A549 (cell line): ENCODE measurements around the gene HOATZ. TPM values are rescaled to one million over a fixed set of nuclear protein-coding genes. Genes with fewer than 3 reads are reported as not detected.

Source experiments
- ATAC-seq, 2 experiments: fragments of 200-7000 bp in 1 of 2; fragments of >200 bp in 1 of 2; cut with Nextera tagmentation in 1 of 2; cut with Tn5 transposase in 1 of 2; 3 replicates each; pipeline versions ENCODE4 v1.8.0 to v1.9.1; 2018 to 2020; ENCODE audit warnings: mild to moderate bottlenecking in 1 of 2, moderate library complexity in 1 of 2
- CTCF ChIA-PET: fragments of 300-600 bp; sonication (Branson Sonifier 250); formaldehyde crosslinking; extraction: SDS; loops from one replicate; lab custom pipeline; 2021; ENCODE audit warnings: antibody characterized with exemption, inconsistent platforms; lab: Yijun Ruan, JAX
- POLR2A ChIA-PET: fragments of 350-600 bp; formaldehyde crosslinking; extraction: SDS; loops from one replicate; lab custom pipeline; 2021; ENCODE audit warnings: antibody characterized with exemption, inconsistent platforms; lab: Yijun Ruan, JAX
- DNase-seq, 2 experiments: peaks; one replicate each; pipeline versions ENCODE4 v3.0.0 to v3.0.0-alpha.2; 2011 to 2016; ENCODE audit warnings: low read depth in 1 of 2, low spot score in 1 of 2
- FAIRE-seq: peaks from 2 replicates; lab custom pipeline; 2011; peaks lifted over from hg19 to GRCh38; lab: Jason Lieb, UNC
- H3K27ac ChIP-seq, 2 experiments: fragments of >200 bp; sonication (Bioruptor Twin); formaldehyde crosslinking; 3 replicates each; pipeline ENCODE4 v1.5.1; 2016 to 2017
- H3K4me1 ChIP-seq: fragments of >200 bp; sonication (Bioruptor Twin); formaldehyde crosslinking; 3 replicates; pipeline ENCODE4 v1.6.1; 2016
- H3K4me2 ChIP-seq: fragments of >200 bp; sonication (Bioruptor Twin); formaldehyde crosslinking; 3 replicates; pipeline ENCODE4 v1.6.1; 2016
- H3K4me3 ChIP-seq: fragments of >200 bp; sonication (Bioruptor Twin); formaldehyde crosslinking; 3 replicates; pipeline ENCODE4 v1.5.1; 2016
- H3K9me3 ChIP-seq: fragments of >200 bp; sonication (Bioruptor Twin); formaldehyde crosslinking; 3 replicates; pipeline ENCODE4 v1.6.1; 2016
- BHLHE40 ChIP-seq: IDR thresholded peaks from 2 replicates; pipeline ENCODE4 v1.6.1; 2012; ENCODE audit warnings: low read depth, low read length, inconsistent platforms
- CBX2 ChIP-seq: fragments of 200-600 bp; sonication (generic); IDR thresholded peaks from 2 replicates; pipeline ENCODE4 v1.6.1; 2016; ENCODE audit warnings: low read depth, mild to moderate bottlenecking, borderline replicate concordance
- CEBPB ChIP-seq, 2 experiments: fragments of >200 bp in 1 of 2; sonication (Bioruptor Twin) in 1 of 2; formaldehyde crosslinking in 1 of 2; IDR thresholded peaks; 2 replicates each; pipeline ENCODE4 v1.6.1; 2012 to 2016
- CHD2 ChIP-seq: fragments of 150-350 bp; IDR thresholded peaks from 2 replicates; pipeline ENCODE4 v1.6.1; 2014; ENCODE audit warnings: low read length; ENCODE audit not compliant: partially characterized antibody
- EHF ChIP-seq: fragments of 250-450 bp; sonication (Bioruptor Pico); IDR thresholded peaks from 2 replicates; pipeline ENCODE4 v1.5.0; 2020; ENCODE audit warnings: mild to moderate bottlenecking
- EP300 ChIP-seq, 2 experiments: fragments of >200 bp; sonication (Bioruptor Twin); formaldehyde crosslinking; IDR thresholded peaks; 2 replicates in 1 of 2; 3 replicates in 1 of 2; pipeline ENCODE4 v1.6.1; 2016 to 2017
- ESRRA ChIP-seq: fragments of 150-350 bp; IDR thresholded peaks from 2 replicates; pipeline ENCODE4 v1.6.1; 2014; ENCODE audit warnings: mild to moderate bottlenecking, low read length, borderline replicate concordance
- FOSL2 ChIP-seq, 2 experiments: fragments of 450-650 bp in 1 of 2; fragments of >200 bp in 1 of 2; sonication (Bioruptor Twin) in 1 of 2; formaldehyde crosslinking; IDR thresholded peaks; 2 replicates each; pipeline versions ENCODE4 v1.5.0 to v1.6.1; 2016 to 2020; ENCODE audit warnings: mild to moderate bottlenecking in 1 of 2, moderate library complexity in 1 of 2
- HDAC2 ChIP-seq: fragments of 200-600 bp; sonication (generic); IDR thresholded peaks from 2 replicates; pipeline ENCODE4 v1.6.1; 2016
- HEYL ChIP-seq: fragments of 250-450 bp; sonication (Bioruptor Pico); IDR thresholded peaks from 2 replicates; pipeline ENCODE4 v1.8.0; 2021; ENCODE audit warnings: mild to moderate bottlenecking, moderate library complexity
- KDM1A ChIP-seq: fragments of 200-600 bp; sonication (generic); IDR thresholded peaks from 2 replicates; pipeline ENCODE4 v1.6.1; 2016; ENCODE audit warnings: low read depth, mild to moderate bottlenecking
- KDM5A ChIP-seq: fragments of 200-600 bp; sonication (generic); IDR thresholded peaks from 2 replicates; pipeline ENCODE4 v1.6.1; 2016; ENCODE audit warnings: antibody characterized with exemption, mild to moderate bottlenecking
- MAFK ChIP-seq: fragments of 450-650 bp; IDR thresholded peaks from 2 replicates; pipeline ENCODE4 v1.6.1; 2014; ENCODE audit not compliant: partially characterized antibody
- MYC ChIP-seq: IDR thresholded peaks from 2 replicates; pipeline ENCODE4 v1.6.1; 2012; ENCODE audit warnings: mild to moderate bottlenecking, inconsistent platforms, low read length, improper control_type of control experiment, borderline replicate concordance
- RAD21 ChIP-seq, 2 experiments: fragments of >200 bp in 1 of 2; sonication (Bioruptor Twin) in 1 of 2; formaldehyde crosslinking in 1 of 2; IDR thresholded peaks in 1 of 2; conservative IDR thresholded peaks in 1 of 2; 2 replicates in 1 of 2; 3 replicates in 1 of 2; pipeline ENCODE4 v1.6.1; 2012 to 2018; ENCODE audit warnings: inconsistent platforms in 1 of 2
- SREBF2 ChIP-seq: fragments of 450-650 bp; IDR thresholded peaks from 2 replicates; pipeline ENCODE4 v1.6.1; 2014; ENCODE audit warnings: mild to moderate bottlenecking, moderate library complexity
- TP53 ChIP-seq: fragments of 250-450 bp; sonication (Bioruptor Pico); IDR thresholded peaks from 2 replicates; pipeline ENCODE4 v1.5.0; 2021; ENCODE audit warnings: mild to moderate bottlenecking, moderate library complexity
- WGBS: methylation state at CpG from one replicate; pipeline ENCODE4 v1.1.6; 2017; ENCODE audit errors: missing lambda C conversion rate; 5-methylcytosine and 5-hydroxymethylcytosine counted together
- polyA minus RNA-seq: library from RNA; depleted of rRNA, polyadenylated mRNA; stranded (reverse); fragments of >200 nt; gene quantifications from 2 replicates; pipeline ENCODE4 v1.2.3, GENCODE V29; 2011; rRNA and poly(A)+ RNA removed
- polyA plus RNA-seq, 4 experiments: library from polyadenylated mRNA; depleted of rRNA in 3 of 4; stranded (reverse); fragments of >200 nt; fragmentation: RNase III in 1 of 4; extraction: RNeasy Plus Mini Kit Qiagen cat#74134 plus additional on column Dnase treatment in 1 of 4; gene quantifications; 2 replicates in 3 of 4; 3 replicates in 1 of 4; pipeline ENCODE4 v1.2.3, GENCODE V29; 2011 to 2017
- TF ChIP-seq, protein P1 (sequence below): IDR thresholded peaks from 2 replicates; pipeline ENCODE4 v1.6.1; 2012
- TF ChIP-seq, protein P2 (sequence below): fragments of 250-450 bp; sonication (Bioruptor Pico); IDR thresholded peaks from 2 replicates; pipeline ENCODE4 v1.5.0; 2020; ENCODE audit warnings: low read depth, mild to moderate bottlenecking, moderate library complexity
- TF ChIP-seq, protein P3 (sequence below): IDR thresholded peaks from 2 replicates; pipeline ENCODE4 v1.6.1; 2012; ENCODE audit warnings: low read depth, borderline replicate concordance
- TF ChIP-seq, protein P4 (sequence below): fragments of >200 bp; sonication (Bioruptor Twin); formaldehyde crosslinking; IDR thresholded peaks from 3 replicates; pipeline ENCODE4 v1.5.1; 2016

Gene HOATZ
- not detected in 2 replicates for polyA plus RNA-seq (2011; rRNA removed)
- not detected in 2 replicates for polyA plus RNA-seq (2012; cell fraction: cytosol; rRNA removed)
- polyA plus RNA-seq (2012; cell fraction: nucleus; rRNA removed) = not detected in 2 replicates
- polyA plus RNA-seq (2017; fragmentation: RNase III; extraction: RNeasy Plus Mini Kit Qiagen cat#74134 plus additional on column Dnase treatment) = not detected in 3 replicates
- not detected in 2 replicates for polyA minus RNA-seq

DNA sequence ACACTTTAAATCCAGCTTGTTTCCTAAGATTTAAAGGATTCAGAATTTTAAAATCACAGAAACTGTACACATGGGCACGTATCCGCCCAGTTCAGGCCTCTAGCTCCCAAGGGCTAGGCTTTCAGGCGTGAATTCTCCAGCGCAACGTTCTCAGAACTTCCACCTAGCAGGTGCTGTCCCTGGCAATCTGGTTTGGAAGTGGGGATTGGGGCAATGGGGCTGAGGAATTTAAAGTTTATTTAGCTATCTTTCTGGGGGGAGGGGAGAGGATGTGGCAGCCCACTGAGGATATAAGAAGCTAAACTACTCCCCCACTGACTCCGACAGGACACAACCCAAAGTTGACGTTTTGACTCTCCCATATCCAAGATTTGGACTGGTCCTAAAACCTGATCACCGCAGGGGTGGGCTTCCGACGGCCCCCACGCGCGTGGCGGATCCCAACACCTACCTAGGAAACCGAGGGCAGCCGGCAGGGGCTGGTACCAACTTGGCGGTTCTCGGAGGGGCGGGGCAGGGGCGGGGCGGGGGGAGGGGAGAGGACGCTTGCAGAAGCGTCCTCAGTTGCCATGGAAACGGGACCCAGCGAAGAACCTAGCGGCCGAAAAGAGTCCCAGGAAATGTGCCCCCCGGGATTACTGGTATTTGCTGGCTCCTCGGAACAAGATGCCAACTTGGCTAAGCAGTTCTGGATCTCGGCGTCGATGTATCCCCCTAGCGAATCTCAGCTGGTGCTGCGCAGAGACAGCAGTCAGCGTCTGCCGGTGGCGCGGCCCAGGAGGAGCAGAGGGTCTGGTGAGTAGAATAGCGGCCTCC, at the start of gene HOATZ:
Gene HOATZ, plus strand, starts transcription at position 563 of the 816 bp plus-strand sequence. Its CDS starts 7 bp downstream, at position 570.
- ATAC-seq (no peak), FAIRE-seq (no peak), DNase-seq (no peak)
- Histone ChIP-seq H3K4me3 (no peak within 1 kb of the TSS; the same call in 2 of the 3 replicates), H3K9me3 (no peaks in the 10 kb centered on the region), H3K4me1 (peaks cover 7% of the 10 kb centered on the region), H3K4me2 (peak within 1 kb of the TSS; percentile 83), H3K27ac (no peak within 1 kb of the TSS)
- WGBS = 91% methylated on average over 31 of the region's 39 CpGs
- TF ChIP-seq RAD21 (conservative IDR thresholded peaks at IDR 0.05 in 1 of 2, IDR thresholded peaks at IDR 0.05 in 1 of 2) (no peak), EP300 (IDR thresholded peaks at IDR 0.05) (no peak), CHD2 (no peak), TP53 (CRISPR knock-in tag) (no peak), CEBPB (IDR thresholded peaks at IDR 0.05) (no peak), HDAC2 (no peak), BHLHE40 (no peak), SREBF2 (no peak), ESRRA (no peak), FOSL2 (IDR thresholded peaks at IDR 0.05) (no peak), FOSL2 (CRISPR knock-in tag; IDR thresholded peaks at IDR 0.05) (no peak), HEYL (CRISPR knock-in tag) (no peak), MAFK (no peak)
- TF ChIP-seq, protein P1, sequence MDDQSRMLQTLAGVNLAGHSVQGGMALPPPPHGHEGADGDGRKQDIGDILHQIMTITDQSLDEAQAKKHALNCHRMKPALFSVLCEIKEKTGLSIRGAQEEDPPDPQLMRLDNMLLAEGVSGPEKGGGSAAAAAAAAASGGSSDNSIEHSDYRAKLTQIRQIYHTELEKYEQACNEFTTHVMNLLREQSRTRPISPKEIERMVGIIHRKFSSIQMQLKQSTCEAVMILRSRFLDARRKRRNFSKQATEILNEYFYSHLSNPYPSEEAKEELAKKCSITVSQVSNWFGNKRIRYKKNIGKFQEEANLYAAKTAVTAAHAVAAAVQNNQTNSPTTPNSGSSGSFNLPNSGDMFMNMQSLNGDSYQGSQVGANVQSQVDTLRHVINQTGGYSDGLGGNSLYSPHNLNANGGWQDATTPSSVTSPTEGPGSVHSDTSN = no peak
- POLR2A ChIA-PET = no interaction called here
- CTCF ChIA-PET = interaction anchor here (0.6 to 1.6 kb wide), 2 partner anchors 50 to 60 kb away, joined by 3 read pairs; no protein-coding TSS in a partner anchor

DNA sequence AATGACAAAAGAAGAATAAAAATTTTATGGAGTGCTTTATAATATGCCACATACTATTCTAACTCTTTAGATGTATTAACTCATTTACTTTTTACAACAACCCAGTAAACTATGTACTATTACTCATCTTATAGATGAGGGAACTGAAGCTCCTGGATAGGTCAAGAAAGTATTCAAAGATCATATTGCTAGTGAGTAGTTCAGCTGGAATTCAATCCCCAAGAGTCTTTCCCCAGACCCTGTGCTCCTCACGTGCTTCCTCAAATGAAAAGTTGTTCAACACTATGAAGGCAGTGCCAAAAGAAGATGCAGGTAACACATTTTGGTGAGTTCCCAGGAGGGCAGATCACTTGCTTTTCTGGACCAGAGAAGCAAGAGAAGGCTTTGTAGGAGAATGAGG, 49.2 kb upstream of the HOATZ start:
- CTCF ChIA-PET = interaction anchor here (1.3 to 2.3 kb wide), 3 partner anchors 11 to 182 kb away, joined by 3 to 12 read pairs (median 4); no protein-coding TSS in a partner anchor
- POLR2A ChIA-PET = no interaction called here

More for the DNA sequence above, 49.2 kb upstream of the HOATZ start:
- 29% methylated on average over 1 of the region's 1 CpG for WGBS
- Histone ChIP-seq H3K9me3 (no peaks in the 10 kb centered on the region), H3K4me2 (no peak overlapping the region), H3K27ac (no peak overlapping the region), H3K4me1 (no peaks in the 10 kb centered on the region), H3K4me3 (no peak overlapping the region)
- FAIRE-seq (no peak), DNase-seq (no peak), ATAC-seq (no peak)
- TF ChIP-seq, protein P2, sequence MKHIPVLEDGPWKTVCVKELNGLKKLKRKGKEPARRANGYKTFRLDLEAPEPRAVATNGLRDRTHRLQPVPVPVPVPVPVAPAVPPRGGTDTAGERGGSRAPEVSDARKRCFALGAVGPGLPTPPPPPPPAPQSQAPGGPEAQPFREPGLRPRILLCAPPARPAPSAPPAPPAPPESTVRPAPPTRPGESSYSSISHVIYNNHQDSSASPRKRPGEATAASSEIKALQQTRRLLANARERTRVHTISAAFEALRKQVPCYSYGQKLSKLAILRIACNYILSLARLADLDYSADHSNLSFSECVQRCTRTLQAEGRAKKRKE (CRISPR knock-in tag) = no peak
- no peak for TF ChIP-seq MYC
- TF ChIP-seq, protein P3, sequence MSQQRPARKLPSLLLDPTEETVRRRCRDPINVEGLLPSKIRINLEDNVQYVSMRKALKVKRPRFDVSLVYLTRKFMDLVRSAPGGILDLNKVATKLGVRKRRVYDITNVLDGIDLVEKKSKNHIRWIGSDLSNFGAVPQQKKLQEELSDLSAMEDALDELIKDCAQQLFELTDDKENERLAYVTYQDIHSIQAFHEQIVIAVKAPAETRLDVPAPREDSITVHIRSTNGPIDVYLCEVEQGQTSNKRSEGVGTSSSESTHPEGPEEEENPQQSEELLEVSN = no peak
- TF ChIP-seq EHF (CRISPR knock-in tag) = no peak
- no peak for TF ChIP-seq KDM5A
- TF ChIP-seq CEBPB (IDR thresholded peaks at IDR 0.05) = no peak
- TF ChIP-seq CBX2 = no peak
- TF ChIP-seq, protein P4, sequence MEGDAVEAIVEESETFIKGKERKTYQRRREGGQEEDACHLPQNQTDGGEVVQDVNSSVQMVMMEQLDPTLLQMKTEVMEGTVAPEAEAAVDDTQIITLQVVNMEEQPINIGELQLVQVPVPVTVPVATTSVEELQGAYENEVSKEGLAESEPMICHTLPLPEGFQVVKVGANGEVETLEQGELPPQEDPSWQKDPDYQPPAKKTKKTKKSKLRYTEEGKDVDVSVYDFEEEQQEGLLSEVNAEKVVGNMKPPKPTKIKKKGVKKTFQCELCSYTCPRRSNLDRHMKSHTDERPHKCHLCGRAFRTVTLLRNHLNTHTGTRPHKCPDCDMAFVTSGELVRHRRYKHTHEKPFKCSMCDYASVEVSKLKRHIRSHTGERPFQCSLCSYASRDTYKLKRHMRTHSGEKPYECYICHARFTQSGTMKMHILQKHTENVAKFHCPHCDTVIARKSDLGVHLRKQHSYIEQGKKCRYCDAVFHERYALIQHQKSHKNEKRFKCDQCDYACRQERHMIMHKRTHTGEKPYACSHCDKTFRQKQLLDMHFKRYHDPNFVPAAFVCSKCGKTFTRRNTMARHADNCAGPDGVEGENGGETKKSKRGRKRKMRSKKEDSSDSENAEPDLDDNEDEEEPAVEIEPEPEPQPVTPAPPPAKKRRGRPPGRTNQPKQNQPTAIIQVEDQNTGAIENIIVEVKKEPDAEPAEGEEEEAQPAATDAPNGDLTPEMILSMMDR = no peak
- no peak for TF ChIP-seq KDM1A
